Hematopoietic multipotent progenitor cell treated with erythropoietin and hydrocortisone succinate and interleukin-3 and kit ligand, for 8 days (in vitro differentiated cells): ENCODE measurements around the gene INSR.
"Not testable (repeated sequence)": the region's sequence is repeated elsewhere in the genome, so short reads cannot be mapped to it uniquely, and the experiment has no call there.

ENCODE experiments used
- DNase-seq: peaks from one replicate; pipeline ENCODE4 v3.0.0-alpha.2; 2015

Gene INSR

GRCh38 chr19:7188698-7189629 lies 105.2 kb downstream of the INSR start:
- no peak for DNase-seq

GRCh38 chr19:7187605-7188339 lies 106.4 kb downstream of the INSR start:
- DNase-seq = no peak

- DNase-seq = no peak
Observed at GRCh38 chr19:7182489-7182888, 111.7 kb downstream of the INSR start.

- DNase-seq = no peak
Observed at GRCh38 chr19:7179917-7180306, 114.3 kb downstream of the INSR start.

- DNase-seq = no peak
Observed at GRCh38 chr19:7177926-7178325, 116.3 kb downstream of the INSR start.

GRCh38 chr19:7176792-7177191 lies 117.4 kb downstream of the INSR start:
- no peak for DNase-seq

- no peak for DNase-seq
Observed at GRCh38 chr19:7172794-7173193, 121.4 kb downstream of the INSR start.

GRCh38 chr19:7170983-7171382 lies 123.2 kb downstream of the INSR start:
- no peak for DNase-seq

- DNase-seq = no peak
Observed at GRCh38 chr19:7168941-7169340, 125.3 kb downstream of the INSR start.

GRCh38 chr19:7161292-7161691 lies 132.9 kb downstream of the INSR start:
- DNase-seq = no peak

GRCh38 chr19:7159105-7159933 lies 134.9 kb downstream of the INSR start:
- no peak for DNase-seq

- no peak for DNase-seq
Observed at GRCh38 chr19:7153022-7153421, 141.2 kb downstream of the INSR start.

- peak; percentile 5 for DNase-seq
Observed at GRCh38 chr19:7152568-7152967, 141.6 kb downstream of the INSR start.

- DNase-seq = no peak
Observed at GRCh38 chr19:7149956-7150705, 144.1 kb downstream of the INSR start.

GRCh38 chr19:7147119-7147675 lies 147.0 kb downstream of the INSR start:
- not testable (repeated sequence) for DNase-seq

GRCh38 chr19:7146086-7146485 lies 148.1 kb downstream of the INSR start:
- DNase-seq = not testable (repeated sequence)

GRCh38 chr19:7145494-7145893 lies 148.7 kb downstream of the INSR start:
- no peak for DNase-seq

- DNase-seq = no peak
Observed at GRCh38 chr19:7142771-7143170, 151.4 kb downstream of the INSR start.

GRCh38 chr19:7140137-7140536 lies 154.1 kb downstream of the INSR start:
- no peak for DNase-seq

GRCh38 chr19:7139095-7139494 lies 155.1 kb downstream of the INSR start:
- DNase-seq = no peak

GRCh38 chr19:7138402-7138801 lies 155.8 kb downstream of the INSR start:
- DNase-seq = no peak

- DNase-seq = no peak
Observed at GRCh38 chr19:7137120-7137519, 157.1 kb downstream of the INSR start.
